ENCODE measurements around the gene SCYL2. TPM values are rescaled to one million over a fixed set of nuclear protein-coding genes. Genes with fewer than 3 reads are reported as not detected.

The SCYL2 gene
- total and polyA plus RNA-seq, 2 experiments from 2014 or later: 15.0 to 57.5 TPM

- TF ChIP-seq EZH2phosphoT487 (IDR thresholded peaks at IDR 0.05; ENCODE audit: unreplicated experiment): no peak
- no peak for TF ChIP-seq CTCF (conservative IDR thresholded peaks at IDR 0.05; ENCODE audit: low read depth in 2 of 2)
- no peak for TF ChIP-seq CREB1 (CRISPR knock-in tag; IDR thresholded peaks at IDR 0.05; ENCODE audit: low read depth)
- no peak for TF ChIP-seq ZNF114 (CRISPR knock-in tag; IDR thresholded peaks at IDR 0.05)
- H3K79me2 ChIP-seq (replicated peaks; ENCODE audit: insufficient read depth): peaks cover 3% of the 10 kb centered on the region; the same call in 1 of the 2 replicates
- H3K4me3 ChIP-seq: no peak overlapping the region
- Mint-ChIP-seq H3K4me3 (no peak overlapping the region), H3K27ac (no peak overlapping the region), H3K36me3 (ENCODE audit: low read depth) (peaks cover 21% of the 10 kb centered on the region), H3K27me3 (ENCODE audit: insufficient read depth, low read depth, poor library complexity) (no peaks in the 10 kb centered on the region), H3K4me1 (no peaks in the 10 kb centered on the region), H3K9me3 (peaks cover 8% of the 10 kb centered on the region)
- no peak overlapping the region for H3K4me2 ChIP-seq
- DNase-seq (ENCODE audit: low spot score) (no peak), ATAC-seq (no peak)
- H3K4me1 ChIP-seq (ENCODE audit: insufficient read depth): no peaks in the 10 kb centered on the region
- peaks cover 7% of the 10 kb centered on the region; the same call in 1 of the 2 replicates for H3K36me3 ChIP-seq (ENCODE audit: insufficient read depth)
- no peaks in the 10 kb centered on the region for H3F3A ChIP-seq (replicated peaks; ENCODE audit: low read depth)
- H3K27me3 ChIP-seq (ENCODE audit: insufficient read depth): no peaks in the 10 kb centered on the region
- H3K27ac ChIP-seq (ENCODE audit: low read depth): no peak overlapping the region
- H4K20me1 ChIP-seq (replicated peaks; ENCODE audit: insufficient read depth): 0 out of 2 replicates have a peak, but pooled peaks cover 3% of the 10 kb centered on the region
- no peaks in the 10 kb centered on the region for H3K9me2 ChIP-seq (ENCODE audit: insufficient read depth)
- H2AFZ ChIP-seq: no peak overlapping the region
Observed at GRCh38 chr12:100289038-100289437, 22.1 kb downstream of the SCYL2 start.

- H3K4me1 ChIP-seq (ENCODE audit: insufficient read depth): no peaks in the 10 kb centered on the region
- H3K9me2 ChIP-seq (ENCODE audit: insufficient read depth): no peaks in the 10 kb centered on the region
- ATAC-seq (no peak), DNase-seq (ENCODE audit: low spot score) (no peak)
- H3K9me3 Mint-ChIP-seq: peaks cover 10% of the 10 kb centered on the region
- no peak overlapping the region for H3K4me3 ChIP-seq
- no peak overlapping the region for H2AFZ ChIP-seq
- H3K4me1 Mint-ChIP-seq: no peaks in the 10 kb centered on the region
- 0 out of 2 replicates have a peak, but pooled peaks cover 3% of the 10 kb centered on the region for H4K20me1 ChIP-seq (replicated peaks; ENCODE audit: insufficient read depth)
- no peak overlapping the region for H3K4me3 Mint-ChIP-seq
- no peak overlapping the region for H3K4me2 ChIP-seq
- H3K79me2 ChIP-seq (replicated peaks; ENCODE audit: insufficient read depth): peaks cover 3% of the 10 kb centered on the region; the same call in 1 of the 2 replicates
- no peak overlapping the region for H3K27ac Mint-ChIP-seq
- no peaks in the 10 kb centered on the region for H3K27me3 Mint-ChIP-seq (ENCODE audit: insufficient read depth, low read depth, poor library complexity)
- H3F3A ChIP-seq (replicated peaks; ENCODE audit: low read depth): no peaks in the 10 kb centered on the region
- peaks cover 7% of the 10 kb centered on the region; the same call in 1 of the 2 replicates for H3K36me3 ChIP-seq (ENCODE audit: insufficient read depth)
- H3K36me3 Mint-ChIP-seq (ENCODE audit: low read depth): peaks cover 24% of the 10 kb centered on the region
- H3K27me3 ChIP-seq (ENCODE audit: insufficient read depth): no peaks in the 10 kb centered on the region
- H3K27ac ChIP-seq (ENCODE audit: low read depth): no peak overlapping the region
- TF ChIP-seq CTCF (conservative IDR thresholded peaks at IDR 0.05; ENCODE audit: low read depth in 2 of 2) (no peak), ZNF331 (CRISPR knock-in tag; IDR thresholded peaks at IDR 0.05; ENCODE audit: low read depth) (no peak), STAT1 (IDR thresholded peaks at IDR 0.05; ENCODE audit: unreplicated experiment) (no peak), JUNB (IDR thresholded peaks at IDR 0.05; ENCODE audit: unreplicated experiment) (no peak), POLR2AphosphoS5 (IDR thresholded peaks at IDR 0.05; ENCODE audit: low read depth) (no peak), ETS1 (IDR thresholded peaks at IDR 0.05) (no peak), EZH2 (IDR thresholded peaks at IDR 0.05; ENCODE audit: low read depth, unreplicated experiment) (no peak), REST (IDR thresholded peaks at IDR 0.05; ENCODE audit: unreplicated experiment) (no peak), NANOG (IDR thresholded peaks at IDR 0.05; ENCODE audit: borderline replicate concordance) (no peak), ZNF114 (CRISPR knock-in tag; IDR thresholded peaks at IDR 0.05) (no peak)
Observed at GRCh38 chr12:100290016-100290415, 23.0 kb downstream of the SCYL2 start.

All from GM23338 (cell line).